GM18867 (cell line): ENCODE results near the gene FAM83G.
"Not testable (repeated sequence)": the region's sequence is repeated elsewhere in the genome, so short reads cannot be mapped to it uniquely, and the experiment has no call there.

ENCODE experiments used
- ATAC-seq: cut with Tn5 transposase; IDR thresholded peaks from one replicate; pipeline ENCODE4 v1.9.1; 2021; ENCODE audit warnings: mild to moderate bottlenecking, moderate library complexity; ENCODE audit not compliant: unreplicated experiment

Gene FAM83G

GRCh38 chr17:18958611-18959010, 46.0 kb downstream of the FAM83G start:
- ATAC-seq: no peak

- no peak for ATAC-seq
These were observed 46.7 kb downstream of the FAM83G start for GRCh38 chr17:18957831-18958230.

GRCh38 chr17:18956581-18956980, 48.0 kb downstream of the FAM83G start:
- no peak for ATAC-seq

GRCh38 chr17:18956021-18956420, 48.5 kb downstream of the FAM83G start:
- ATAC-seq: not testable (repeated sequence)

- ATAC-seq: no peak
These were observed 49.6 kb downstream of the FAM83G start for GRCh38 chr17:18955009-18955408.

GRCh38 chr17:18954321-18954720, 50.2 kb downstream of the FAM83G start:
- ATAC-seq: no peak

- no peak for ATAC-seq
These were observed 51.3 kb downstream of the FAM83G start for GRCh38 chr17:18953231-18953728.

GRCh38 chr17:18951941-18952842, 52.4 kb downstream of the FAM83G start, which contains the start of gene SLC5A10:
SLC5A10 (plus strand) TSS chr17:18952165; CDS start chr17:18952206, 41 bp downstream.
- no peak for ATAC-seq

GRCh38 chr17:18950944-18951905, 53.3 kb downstream of the FAM83G start:
- ATAC-seq: no peak

- no peak for ATAC-seq
These were observed 54.2 kb downstream of the FAM83G start for GRCh38 chr17:18950346-18950745.

- no peak for ATAC-seq
These were observed 55.0 kb downstream of the FAM83G start for GRCh38 chr17:18949566-18949965.

GRCh38 chr17:18948476-18949006, 56.0 kb downstream of the FAM83G start:
- no peak for ATAC-seq

GRCh38 chr17:18947866-18948265, 56.7 kb downstream of the FAM83G start:
- ATAC-seq: no peak

GRCh38 chr17:18946536-18946935, 58.0 kb downstream of the FAM83G start:
- no peak for ATAC-seq

- ATAC-seq: no peak
These were observed 59.9 kb downstream of the FAM83G start for GRCh38 chr17:18944646-18945045.

GRCh38 chr17:18938692-18939023, 65.9 kb downstream of the FAM83G start:
- no peak for ATAC-seq

GRCh38 chr17:18937981-18938691, 66.4 kb downstream of the FAM83G start:
- no peak for ATAC-seq

GRCh38 chr17:18933102-18934058, 71.2 kb downstream of the FAM83G start:
- ATAC-seq: no peak

- ATAC-seq: no peak
These were observed 72.1 kb downstream of the FAM83G start for GRCh38 chr17:18932360-18933055.
